ENCODE data around the gene BLOC1S4. TPM values are rescaled to one million over a fixed set of nuclear protein-coding genes. Genes with fewer than 3 reads are reported as not detected.
"Not testable (repeated sequence)": the region's sequence is repeated elsewhere in the genome, so short reads cannot be mapped to it uniquely, and the experiment has no call there.

Gene BLOC1S4
- total RNA-seq, 2 donors from 2014 or later: 18.8 to 26.5 TPM

DNA sequence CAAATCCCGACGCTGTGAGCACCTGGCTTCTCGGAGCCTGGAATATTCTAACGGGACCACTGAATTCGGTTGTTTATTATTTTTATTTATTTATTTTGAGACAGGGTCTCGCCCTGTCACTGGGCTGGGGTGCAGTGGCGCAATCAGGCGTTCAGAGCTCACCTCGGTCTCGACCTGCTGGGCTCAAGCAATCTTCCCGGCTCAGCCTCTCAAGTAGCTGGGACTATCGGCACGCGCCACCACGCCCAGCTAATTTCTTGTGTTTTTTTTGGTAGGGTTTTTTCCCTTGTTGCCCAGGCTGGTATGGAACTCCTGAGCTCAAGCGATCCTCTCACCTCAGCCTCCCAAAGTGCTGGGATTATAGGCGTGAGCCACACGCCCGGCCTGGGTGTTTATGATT is 43.8 kb upstream of the BLOC1S4 start:
- H3K4me1 Mint-ChIP-seq: peaks cover 22% of the 10 kb centered on the region

DNA sequence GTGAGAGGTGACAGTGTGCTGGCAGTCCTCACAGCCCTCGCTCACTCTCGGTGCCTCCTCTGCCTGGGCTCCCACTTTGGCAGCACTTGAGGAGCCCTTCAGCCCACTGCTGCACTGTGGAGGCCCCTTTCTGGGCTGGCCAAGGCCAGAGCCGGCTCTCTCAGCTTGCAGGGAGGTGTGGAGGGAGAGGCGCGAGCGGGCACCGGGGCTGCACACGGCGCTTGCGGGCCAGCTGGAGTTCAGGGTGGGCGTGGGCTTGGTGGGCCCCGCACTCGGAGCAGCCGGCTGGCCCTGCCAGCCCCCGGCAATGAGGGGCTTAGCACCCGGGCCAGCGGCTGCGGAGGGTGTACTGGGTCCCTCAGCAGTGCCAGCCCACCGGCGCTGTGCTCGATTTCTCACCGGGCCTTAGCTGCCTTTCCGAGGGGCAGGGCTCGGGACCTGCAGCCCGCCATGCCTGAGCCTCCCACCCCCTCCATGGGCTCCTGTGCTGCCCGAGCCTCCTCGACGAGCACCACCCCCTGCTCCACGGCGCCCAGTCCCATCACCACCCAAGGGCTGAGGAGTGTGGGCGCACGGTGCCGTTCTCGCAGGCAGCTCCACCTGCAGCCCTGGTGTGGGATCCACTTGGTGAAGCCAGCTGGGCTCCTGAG is 43.3 kb upstream of the BLOC1S4 start:
- not testable (repeated sequence) for H3K4me1 ChIP-seq (ENCODE audit: control insufficient read depth, insufficient read depth, low read length); DNase-seq; H3K27me3 ChIP-seq (ENCODE audit: control insufficient read depth, insufficient read depth, low read length, poor library complexity, severe bottlenecking); H3K27ac ChIP-seq (ENCODE audit: low read depth, low read length); H3K27me3 Mint-ChIP-seq (ENCODE audit: insufficient read depth); H3K4me3 ChIP-seq (ENCODE audit: low read length); H3K27ac Mint-ChIP-seq; H3K9me3 ChIP-seq (ENCODE audit: control insufficient read depth, low read length); H3K9me3 Mint-ChIP-seq; H3K9ac ChIP-seq (ENCODE audit: extremely low read depth, low read length, poor library complexity, severe bottlenecking)
- 96 to 99% methylated on average over 10 to 34 of the region's 34 CpGs for WGBS, 2 experiments (ENCODE audit: insufficient coverage in 1 of 2, insufficient read length in 1 of 2)
- H3K36me3 Mint-ChIP-seq (ENCODE audit: low read depth): peaks cover 23% of the 10 kb centered on the region
- peaks cover 22% of the 10 kb centered on the region for H3K4me1 Mint-ChIP-seq
- peaks cover 19% of the 10 kb centered on the region for H3K36me3 ChIP-seq (ENCODE audit: control insufficient read depth, insufficient read depth, low read length)
- peak overlapping the region; percentile 76 for H3K4me3 Mint-ChIP-seq

More for the DNA sequence above, 43.8 kb upstream of the BLOC1S4 start:
- H3K27ac Mint-ChIP-seq: no peak overlapping the region
- peaks cover 21% of the 10 kb centered on the region for H3K36me3 Mint-ChIP-seq (ENCODE audit: low read depth)
- DNase-seq: no peak
- Histone ChIP-seq H3K27me3 (ENCODE audit: control insufficient read depth, insufficient read depth, low read length, poor library complexity, severe bottlenecking) (no peaks in the 10 kb centered on the region), H3K4me3 (ENCODE audit: low read length) (no peak overlapping the region), H3K4me1 (ENCODE audit: control insufficient read depth, insufficient read depth, low read length) (no peaks in the 10 kb centered on the region), H3K9ac (ENCODE audit: extremely low read depth, low read length, poor library complexity, severe bottlenecking) (no peak overlapping the region), H3K36me3 (ENCODE audit: control insufficient read depth, insufficient read depth, low read length) (peaks cover 19% of the 10 kb centered on the region), H3K9me3 (ENCODE audit: control insufficient read depth, low read length) (no peaks in the 10 kb centered on the region), H3K27ac (ENCODE audit: low read depth, low read length) (no peak overlapping the region)
- H3K27me3 Mint-ChIP-seq (ENCODE audit: insufficient read depth): peaks cover 6% of the 10 kb centered on the region
- 96 to 100% methylated on average over 5 to 19 of the region's 19 CpGs for WGBS, 2 experiments (ENCODE audit: insufficient coverage in 1 of 2, insufficient read length in 1 of 2)
- no peak overlapping the region for H3K4me3 Mint-ChIP-seq
- TF ChIP-seq, protein P1, sequence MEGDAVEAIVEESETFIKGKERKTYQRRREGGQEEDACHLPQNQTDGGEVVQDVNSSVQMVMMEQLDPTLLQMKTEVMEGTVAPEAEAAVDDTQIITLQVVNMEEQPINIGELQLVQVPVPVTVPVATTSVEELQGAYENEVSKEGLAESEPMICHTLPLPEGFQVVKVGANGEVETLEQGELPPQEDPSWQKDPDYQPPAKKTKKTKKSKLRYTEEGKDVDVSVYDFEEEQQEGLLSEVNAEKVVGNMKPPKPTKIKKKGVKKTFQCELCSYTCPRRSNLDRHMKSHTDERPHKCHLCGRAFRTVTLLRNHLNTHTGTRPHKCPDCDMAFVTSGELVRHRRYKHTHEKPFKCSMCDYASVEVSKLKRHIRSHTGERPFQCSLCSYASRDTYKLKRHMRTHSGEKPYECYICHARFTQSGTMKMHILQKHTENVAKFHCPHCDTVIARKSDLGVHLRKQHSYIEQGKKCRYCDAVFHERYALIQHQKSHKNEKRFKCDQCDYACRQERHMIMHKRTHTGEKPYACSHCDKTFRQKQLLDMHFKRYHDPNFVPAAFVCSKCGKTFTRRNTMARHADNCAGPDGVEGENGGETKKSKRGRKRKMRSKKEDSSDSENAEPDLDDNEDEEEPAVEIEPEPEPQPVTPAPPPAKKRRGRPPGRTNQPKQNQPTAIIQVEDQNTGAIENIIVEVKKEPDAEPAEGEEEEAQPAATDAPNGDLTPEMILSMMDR (conservative IDR thresholded peaks at IDR 0.05): no peak
- peaks cover 5% of the 10 kb centered on the region for H3K9me3 Mint-ChIP-seq

DNA sequence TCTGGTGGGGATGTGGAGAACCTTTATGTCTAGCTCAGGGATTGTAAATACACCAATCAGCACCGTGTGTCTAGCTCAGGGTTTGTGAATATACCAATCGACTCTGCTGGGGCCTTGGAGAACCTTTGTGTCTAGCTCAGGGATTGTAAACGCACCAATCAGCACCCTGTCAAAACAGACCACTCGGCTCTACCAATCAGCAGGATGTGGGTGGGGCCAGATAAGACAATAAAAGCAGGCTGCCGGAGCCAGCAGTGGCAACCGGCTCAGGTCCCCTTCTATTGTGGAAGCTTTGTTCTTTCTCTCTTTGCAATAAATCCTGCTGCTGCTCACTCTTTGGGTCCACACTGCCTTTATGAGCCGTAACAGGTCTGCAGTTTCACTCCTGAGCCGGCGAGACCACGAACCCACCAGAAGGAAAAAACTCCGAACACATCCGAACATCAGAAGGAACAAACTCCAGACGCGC is 42.7 kb upstream of the BLOC1S4 start:
- Mint-ChIP-seq H3K4me3 (peak overlapping the region; percentile 76), H3K36me3 (ENCODE audit: low read depth) (peaks cover 25% of the 10 kb centered on the region), H3K4me1 (peaks cover 22% of the 10 kb centered on the region), H3K27ac (peak overlapping the region; percentile 89)
- H3K4me3 ChIP-seq (ENCODE audit: low read length): peak overlapping the region; percentile 86
- not testable (repeated sequence) for DNase-seq; H3K9me3 Mint-ChIP-seq; H3K9me3 ChIP-seq (ENCODE audit: control insufficient read depth, low read length); H3K27me3 Mint-ChIP-seq (ENCODE audit: insufficient read depth); H3K27me3 ChIP-seq (ENCODE audit: control insufficient read depth, insufficient read depth, low read length, poor library complexity, severe bottlenecking); H3K4me1 ChIP-seq (ENCODE audit: control insufficient read depth, insufficient read depth, low read length)
- H3K9ac ChIP-seq (ENCODE audit: extremely low read depth, low read length, poor library complexity, severe bottlenecking): peak overlapping the region; percentile 41
- WGBS, 2 experiments (ENCODE audit: insufficient coverage in 1 of 2, insufficient read length in 1 of 2): 74 to 89% methylated on average over 4 to 14 of the region's 14 CpGs
- H3K27ac ChIP-seq (ENCODE audit: low read depth, low read length): peak overlapping the region; percentile 58
- H3K36me3 ChIP-seq (ENCODE audit: control insufficient read depth, insufficient read depth, low read length): peaks cover 19% of the 10 kb centered on the region

DNA sequence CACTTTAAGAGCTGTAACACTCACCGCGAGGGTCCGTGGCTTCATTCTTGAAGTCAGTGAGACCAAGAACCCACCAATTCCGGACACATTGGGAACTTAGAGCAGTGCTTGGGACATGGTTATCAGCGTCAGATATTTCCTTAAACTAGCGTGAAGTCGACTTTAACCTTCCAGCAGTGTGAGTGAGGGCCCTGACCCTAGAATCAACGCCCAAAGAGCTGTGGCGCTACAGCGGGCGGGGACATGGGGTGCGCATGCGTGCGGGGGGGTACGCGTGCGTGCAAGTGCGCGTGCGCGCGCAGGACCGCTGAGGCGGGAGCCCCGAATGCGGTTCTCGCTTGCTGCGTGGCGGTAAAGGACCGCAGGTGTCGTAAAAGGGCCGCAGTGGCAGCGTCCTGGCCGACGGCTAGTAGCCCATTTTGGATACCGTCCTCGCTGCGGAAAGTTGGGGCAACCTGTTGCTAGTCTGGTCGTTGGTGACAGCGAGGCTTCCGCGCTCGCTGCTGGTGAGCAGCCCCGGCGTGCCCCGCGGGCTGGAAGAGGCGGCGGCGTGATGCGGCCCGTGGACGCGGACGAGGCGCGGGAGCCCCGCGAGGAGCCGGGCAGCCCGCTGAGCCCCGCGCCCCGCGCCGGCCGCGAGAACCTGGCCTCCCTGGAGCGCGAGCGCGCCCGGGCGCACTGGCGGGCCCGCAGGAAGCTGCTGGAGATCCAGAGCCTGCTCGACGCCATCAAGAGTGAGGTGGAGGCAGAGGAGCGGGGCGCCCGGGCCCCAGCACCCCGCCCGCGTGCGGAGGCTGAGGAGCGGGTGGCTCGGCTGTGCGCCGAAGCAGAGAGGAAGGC is 42.1 kb upstream of the BLOC1S4 start:
- 3 to 10% methylated on average over 39 to 89 of the region's 89 CpGs for WGBS, 2 experiments (ENCODE audit: insufficient coverage in 1 of 2, insufficient read length in 1 of 2)
- TF ChIP-seq, protein P1 (conservative IDR thresholded peaks at IDR 0.05): no peak
- Mint-ChIP-seq H3K4me1 (peaks cover 22% of the 10 kb centered on the region), H3K36me3 (ENCODE audit: low read depth) (peaks cover 25% of the 10 kb centered on the region), H3K9me3 (peaks cover 5% of the 10 kb centered on the region), H3K27me3 (ENCODE audit: insufficient read depth) (peaks cover 6% of the 10 kb centered on the region), H3K27ac (peak overlapping the region; percentile 89), H3K4me3 (peak overlapping the region; percentile 76)
- H3K36me3 ChIP-seq (ENCODE audit: control insufficient read depth, insufficient read depth, low read length): peaks cover 24% of the 10 kb centered on the region
- no peaks in the 10 kb centered on the region for H3K9me3 ChIP-seq (ENCODE audit: control insufficient read depth, low read length)
- peak overlapping the region; percentile 58 for H3K27ac ChIP-seq (ENCODE audit: low read depth, low read length)
- H3K4me3 ChIP-seq (ENCODE audit: low read length): peak overlapping the region; percentile 86
- H3K27me3 ChIP-seq (ENCODE audit: control insufficient read depth, insufficient read depth, low read length, poor library complexity, severe bottlenecking): no peaks in the 10 kb centered on the region
- H3K4me1 ChIP-seq (ENCODE audit: control insufficient read depth, insufficient read depth, low read length): no peaks in the 10 kb centered on the region
- H3K9ac ChIP-seq (ENCODE audit: extremely low read depth, low read length, poor library complexity, severe bottlenecking): peak overlapping the region; percentile 41
- DNase-seq: peak; percentile 96

Data from endodermal cell (in vitro differentiated cells).